ENCODE results near the gene NIPSNAP2.

DNA sequence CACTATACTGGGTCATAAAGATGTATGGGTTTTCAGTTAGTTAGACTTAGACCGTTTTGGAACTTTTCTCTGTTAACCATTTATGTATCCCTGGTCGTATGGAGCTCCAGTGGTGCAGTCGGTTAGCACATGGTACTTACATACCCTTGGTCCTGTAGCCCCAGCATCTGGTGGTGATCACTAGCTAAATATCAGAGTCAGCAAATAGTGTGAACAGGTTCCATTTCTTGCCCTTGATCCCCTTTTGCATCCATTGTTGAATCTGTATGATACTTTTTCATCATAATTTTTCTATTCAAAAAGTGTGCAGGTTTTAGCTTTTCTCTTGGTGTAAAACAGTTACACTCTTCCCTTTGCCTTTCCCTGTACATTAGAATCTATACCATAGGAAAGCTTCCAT lies 15.9 kb downstream of the NIPSNAP2 start:
- no peak for TF ChIP-seq GATA3 (IDR thresholded peaks at IDR 0.05; ENCODE audit: low read depth, low read length)
- no peak for TF ChIP-seq GATA2 (IDR thresholded peaks at IDR 0.05; ENCODE audit: low read depth, low read length)
